GM19397 (cell line): ENCODE measurements around the gene BLVRB.

ENCODE experiments used
- ATAC-seq: cut with Tn5 transposase; IDR thresholded peaks from one replicate; pipeline ENCODE4 v1.9.1; 2021; ENCODE audit warnings: mild to moderate bottlenecking, moderate library complexity; ENCODE audit not compliant: unreplicated experiment

BLVRB gene

GRCh38 chr19:40424637-40425449 lies 40.7 kb downstream of the BLVRB start:
- no peak for ATAC-seq

DNA sequence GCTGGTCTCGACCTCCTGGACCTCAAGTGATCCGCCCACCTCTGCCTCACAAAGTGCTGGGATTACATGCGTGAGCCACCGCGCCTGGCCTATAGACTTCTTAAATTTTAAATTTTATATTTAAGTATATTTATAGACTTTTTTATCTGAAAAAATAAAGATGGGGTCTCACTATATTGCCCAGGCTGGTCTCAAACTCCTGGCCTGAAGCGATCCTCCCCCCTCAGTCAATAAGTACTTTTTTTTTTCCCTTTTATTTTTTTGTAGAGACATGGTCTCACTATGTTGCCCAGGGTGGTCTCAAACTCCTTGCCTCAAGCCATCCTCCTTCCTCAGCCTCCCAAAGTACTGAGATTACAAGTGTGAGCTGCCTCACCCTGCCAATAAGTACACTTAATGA lies 41.6 kb downstream of the BLVRB start:
- ATAC-seq, result no peak

DNA sequence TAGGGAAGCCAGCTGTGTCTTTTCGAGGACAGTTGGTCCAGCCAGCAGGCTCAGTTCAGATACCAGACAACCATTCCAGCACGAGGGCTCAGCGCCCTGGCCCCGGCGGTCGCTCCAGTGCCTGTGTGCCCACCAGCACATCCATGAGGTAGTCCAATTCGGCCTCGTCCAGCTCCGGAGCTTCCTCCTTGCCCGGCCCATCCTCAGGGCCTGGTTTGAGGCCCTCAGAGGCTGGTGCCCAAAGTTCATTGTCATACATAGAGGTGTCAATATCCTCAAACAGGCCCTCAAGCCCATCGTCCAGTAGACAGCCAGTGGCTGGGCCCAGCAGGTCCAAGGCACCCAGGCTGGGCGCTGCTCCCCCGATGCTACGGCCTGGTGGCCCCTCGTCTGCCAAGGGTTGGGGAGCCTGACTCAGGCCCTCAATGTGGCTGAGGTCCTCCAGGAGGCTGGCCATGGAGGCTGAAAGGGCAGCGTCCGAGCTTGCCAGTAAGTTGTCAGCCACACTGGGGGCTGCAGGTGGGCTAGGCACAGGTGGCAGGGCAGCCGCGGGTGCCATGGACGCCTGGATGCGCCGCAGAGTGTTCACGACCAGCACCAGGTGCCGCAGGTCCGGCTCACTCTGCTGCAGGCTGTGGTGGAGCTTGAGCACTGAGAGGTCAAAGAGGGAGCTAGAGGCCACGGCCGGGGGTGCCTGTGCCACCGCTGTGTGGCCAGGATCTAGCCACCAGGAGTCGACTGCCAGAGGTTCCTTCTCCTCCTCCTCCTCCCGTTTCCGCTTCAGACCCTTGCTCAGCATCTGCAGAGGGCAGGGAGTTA lies 42.6 kb downstream of the BLVRB start:
- ATAC-seq, result no peak

DNA sequence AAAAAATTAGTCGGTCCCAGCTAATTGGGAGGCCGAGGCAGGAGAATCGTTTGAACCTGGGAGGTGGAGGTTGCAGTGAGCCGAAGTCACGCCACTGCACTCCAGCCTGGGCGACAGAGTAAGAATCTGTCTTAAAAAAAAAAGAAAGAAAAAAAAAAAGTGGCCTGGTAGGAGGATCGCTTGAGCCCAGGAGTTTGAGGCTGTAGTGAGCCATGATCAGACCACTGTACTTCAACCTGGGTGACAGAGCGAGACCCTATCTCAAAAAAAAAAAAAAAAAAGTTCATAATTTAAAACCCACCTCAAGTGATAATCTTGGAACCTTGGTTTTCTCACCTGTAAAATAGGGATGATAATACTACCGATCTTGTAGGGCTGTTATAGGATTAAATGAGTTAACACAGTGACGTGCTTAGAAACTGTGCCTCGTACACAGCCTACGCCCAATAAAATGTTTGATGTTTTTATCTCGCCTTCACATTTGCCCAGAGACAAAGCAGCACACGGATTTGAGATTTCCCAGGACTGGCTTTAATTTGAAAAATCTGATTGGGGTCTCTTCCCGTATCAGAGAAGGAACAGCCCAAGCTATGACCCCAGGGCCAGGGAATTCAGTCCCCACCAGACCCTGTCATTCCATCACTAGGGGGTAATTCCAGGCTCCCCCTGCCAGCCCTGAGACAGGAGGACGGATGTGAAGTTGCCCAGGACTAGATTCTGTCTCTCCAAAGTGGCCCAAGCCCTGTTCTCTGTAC lies 43.4 kb downstream of the BLVRB start:
- no peak for ATAC-seq

GRCh38 chr19:40420766-40421765 lies 44.5 kb downstream of the BLVRB start:
- ATAC-seq, result peak; percentile 41

- no peak for ATAC-seq
These were observed 45.1 kb downstream of the BLVRB start for GRCh38 chr19:40420451-40420765.

GRCh38 chr19:40419780-40420179 lies 45.8 kb downstream of the BLVRB start:
- ATAC-seq, result no peak

GRCh38 chr19:40419066-40419612 lies 46.4 kb downstream of the BLVRB start:
- ATAC-seq, result no peak

DNA sequence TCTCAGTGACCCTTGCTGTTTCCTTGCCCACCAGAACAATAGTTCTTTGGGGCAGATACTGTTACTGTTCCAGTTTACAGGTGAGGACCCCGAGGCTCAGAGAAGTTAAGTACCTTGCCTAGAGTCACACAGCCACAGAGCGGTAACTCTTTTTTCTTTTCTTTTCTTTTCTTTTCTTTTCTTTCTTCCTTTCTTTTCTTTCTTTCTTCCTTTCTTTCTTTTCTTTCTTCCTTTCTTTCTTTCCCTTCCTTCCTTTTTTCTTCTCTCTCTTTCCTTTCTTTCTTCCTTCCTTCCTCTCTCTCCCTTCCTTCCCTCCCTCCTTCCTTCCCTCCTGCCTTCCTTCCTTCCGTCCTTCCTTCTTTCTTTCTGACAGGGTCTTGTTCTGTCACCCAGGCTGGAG lies 47.5 kb downstream of the BLVRB start:
- ATAC-seq, result no peak

- no peak for ATAC-seq
These were observed 47.9 kb downstream of the BLVRB start for GRCh38 chr19:40417643-40417981.

- ATAC-seq, result no peak
These were observed 48.5 kb downstream of the BLVRB start for GRCh38 chr19:40416918-40417642.

GRCh38 chr19:40415768-40416167 lies 49.8 kb downstream of the BLVRB start:
- no peak for ATAC-seq

DNA sequence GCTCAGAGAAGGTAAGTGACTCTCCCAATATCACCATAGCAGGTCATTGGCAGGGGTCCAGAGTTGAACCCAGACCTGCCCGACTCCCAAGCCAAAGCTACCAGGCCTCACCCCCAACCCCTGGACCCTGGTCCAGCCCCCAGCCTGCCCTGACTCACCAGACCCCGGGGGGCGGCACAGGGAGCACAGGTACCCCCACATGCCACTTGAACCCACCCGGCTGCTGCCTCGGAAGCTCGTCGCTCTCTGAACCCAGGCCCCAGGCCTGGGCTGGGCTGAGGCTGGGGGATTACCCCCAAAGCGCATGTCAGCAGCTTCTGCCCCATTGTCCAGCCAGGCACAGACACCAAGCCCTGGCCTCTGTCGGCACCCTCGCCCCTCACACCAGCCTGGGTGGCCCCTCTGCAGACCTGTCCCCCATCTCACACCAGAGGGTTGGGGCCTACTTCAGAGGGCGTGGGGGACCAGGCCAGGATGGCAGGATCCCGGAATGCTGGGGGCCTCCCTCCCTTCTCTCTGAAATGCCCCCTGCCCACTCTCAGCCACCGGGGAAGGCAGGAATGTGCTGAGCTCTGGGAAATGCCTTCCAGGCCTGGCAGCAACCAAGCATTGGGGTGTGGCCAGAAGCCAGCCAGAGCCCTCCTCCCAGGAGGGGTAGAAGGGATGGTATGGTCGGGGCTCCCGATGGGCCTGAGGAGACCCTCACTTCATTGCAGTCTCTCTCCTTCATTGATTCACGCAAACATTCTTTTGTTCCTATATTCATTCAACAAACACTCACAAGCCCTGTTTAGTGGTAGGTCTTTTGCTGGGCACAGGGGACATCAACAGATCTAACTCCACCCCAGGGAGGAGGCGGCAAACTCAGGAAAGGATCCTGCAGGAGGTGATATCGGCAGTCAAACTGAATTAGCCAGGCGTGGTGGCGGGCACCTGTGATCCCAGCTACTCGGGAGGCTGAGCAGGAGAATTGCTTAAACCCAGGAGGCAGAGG lies 50.7 kb downstream of the BLVRB start:
- no peak for ATAC-seq

DNA sequence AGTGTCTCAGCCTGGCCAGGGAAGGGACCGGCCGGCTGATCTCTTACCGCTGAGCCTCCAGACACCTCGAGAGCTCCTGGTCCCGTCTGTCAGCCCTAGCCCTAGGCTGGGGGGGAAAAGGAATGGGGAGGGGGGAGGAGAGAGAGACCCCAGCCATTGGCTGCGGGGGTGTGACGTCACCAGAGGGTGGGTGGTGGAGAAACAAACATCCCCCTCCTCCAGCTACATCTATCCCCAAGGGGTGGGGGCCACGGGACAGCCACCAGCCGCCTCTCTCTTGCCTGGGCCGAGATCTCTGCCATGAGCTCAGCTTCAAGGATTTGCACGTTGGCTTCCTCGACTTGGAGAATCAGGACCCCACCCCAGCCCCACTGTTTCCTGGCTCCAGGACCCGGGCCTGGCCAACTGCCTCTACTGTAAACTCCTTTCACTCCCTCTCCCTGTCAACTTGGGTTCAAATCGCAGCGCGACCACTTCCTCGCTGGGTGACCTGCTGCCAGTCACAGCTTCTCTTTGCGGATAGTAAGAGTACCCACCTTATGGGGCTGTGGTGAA lies 52.2 kb downstream of the BLVRB start, which contains the start of gene PRX:
TSS of gene PRX (minus strand) at position 88 of the 555 bp plus-strand sequence. CDS start 5,446 bp downstream, outside the sequence.
- no peak for ATAC-seq

DNA sequence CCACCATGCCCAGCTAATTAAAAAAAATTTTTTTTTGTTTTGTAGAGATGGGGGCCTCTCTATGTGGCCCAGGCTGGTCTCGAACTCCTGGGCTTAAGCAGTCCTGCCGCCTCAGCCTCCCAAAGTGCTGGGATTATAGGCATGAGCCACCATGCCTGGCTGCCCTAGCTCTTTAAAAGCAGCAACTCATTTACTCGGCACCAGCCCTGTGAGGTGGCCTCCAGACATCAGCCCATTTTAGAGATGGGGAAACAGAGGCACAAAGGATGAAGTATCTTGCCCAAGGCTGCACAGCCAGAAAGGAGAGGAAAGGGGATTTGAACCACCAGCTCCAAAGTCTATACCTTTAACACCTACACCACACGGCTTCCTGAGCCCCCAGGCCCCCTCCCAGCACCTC lies 52.7 kb downstream of the BLVRB start:
- ATAC-seq, result no peak

DNA sequence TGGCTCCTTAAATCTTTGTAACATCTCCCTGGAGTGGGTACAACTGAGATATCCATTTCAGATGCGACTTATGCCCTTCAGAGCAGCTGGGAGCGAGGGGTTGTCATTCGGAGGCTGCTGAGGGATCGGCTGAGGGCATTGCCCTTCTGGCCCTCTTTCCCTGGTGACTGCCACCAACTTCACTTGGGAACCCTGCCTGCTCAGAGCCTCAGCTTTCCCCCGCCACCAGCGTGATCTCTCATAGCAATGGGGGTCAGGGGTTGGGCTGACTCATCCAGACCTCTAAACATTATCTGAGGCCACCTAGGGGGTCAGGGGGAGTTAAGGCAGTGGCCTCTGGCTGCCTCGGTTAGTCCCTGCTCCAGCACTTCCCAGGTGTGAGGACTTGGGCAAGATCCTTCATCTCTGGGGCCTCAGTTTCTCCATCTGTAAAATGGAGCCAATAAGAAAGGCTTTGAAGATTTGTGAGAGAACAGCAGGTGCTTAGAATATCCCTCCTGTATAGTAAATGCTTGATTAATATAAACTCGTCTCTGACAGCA lies 53.5 kb downstream of the BLVRB start:
- no peak for ATAC-seq

- no peak for ATAC-seq
These were observed 54.3 kb downstream of the BLVRB start for GRCh38 chr19:40411125-40411842.
